H1 (cell line): ENCODE data around the gene ANKIB1. TPM values are rescaled to one million over a fixed set of nuclear protein-coding genes. Genes with fewer than 3 reads are reported as not detected.

Experiments
- POU5F1 ChIP-seq: IDR thresholded peaks from 2 replicates; pipeline ENCODE4 v1.6.1; 2011; ENCODE audit warnings: low read depth, mild to moderate bottlenecking, low read length, moderate library complexity
- RBBP5 ChIP-seq: IDR thresholded peaks from 2 replicates; pipeline ENCODE4 v1.7.1; 2012; ENCODE audit warnings: low read depth, mild to moderate bottlenecking, inconsistent platforms, low read length, moderate library complexity, borderline replicate concordance
- SP2 ChIP-seq: IDR thresholded peaks from 2 replicates; pipeline ENCODE4 v1.6.1; 2012; ENCODE audit warnings: mild to moderate bottlenecking, low read length, inconsistent platforms
- polyA plus RNA-seq, 7 experiments: library from polyadenylated mRNA; depleted of rRNA in 3 of 7; stranded (reverse) in 5 of 7; unstranded in 2 of 7; fragments of >200 nt in 5 of 7; fragments of 200-250 nt in 2 of 7; gene quantifications; 1 replicate in 5 of 7; 2 replicates in 1 of 7; 4 replicates in 1 of 7; pipeline versions ENCODE4 v1.2.1 to v1.2.3, GENCODE V29; 2011 to 2013; ENCODE audit warnings: missing spikeins in 2 of 7, mixed read lengths in 2 of 7
- total RNA-seq: library from RNA; stranded (reverse); fragmentation: NEBNext Ultra II Directional; extraction: Animal tissue kit (Norgen Biotek cat#: 25700); gene quantifications from 2 replicates; pipeline ENCODE4 v1.2.1, GENCODE V29; 2021

ANKIB1 gene
- total and polyA plus RNA-seq, 2 of the 8 experiments (the other 6 are each of a cell fraction or from before 2014, with no cell fraction given): 19.2 to 43.0 TPM

DNA sequence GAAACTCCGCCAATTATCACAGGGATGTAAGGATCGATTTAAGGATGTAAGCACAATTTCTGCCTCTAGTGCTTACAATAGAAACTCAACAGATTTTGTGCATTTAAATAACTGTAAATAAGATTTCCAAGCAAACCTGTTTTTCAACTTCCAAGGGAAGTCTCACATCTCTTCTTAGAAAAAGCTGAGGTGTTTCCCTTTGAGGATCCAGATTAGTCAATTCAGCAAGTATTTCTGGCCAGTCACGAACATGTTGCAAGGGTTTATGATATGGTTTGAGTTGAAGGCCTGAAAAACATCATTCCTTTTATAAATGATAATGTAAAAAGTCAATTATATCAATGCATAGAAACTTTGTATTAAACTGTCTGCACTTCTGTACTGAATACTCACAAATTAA, 24.0 kb upstream of the ANKIB1 start (continued):
- TF ChIP-seq POU5F1: no peak
- no peak for TF ChIP-seq RBBP5
- TF ChIP-seq SP2: no peak
- TF ChIP-seq, all 59 proteins: peak for 0
